ENCODE measurements around the gene NRAP.

The NRAP gene

DNA sequence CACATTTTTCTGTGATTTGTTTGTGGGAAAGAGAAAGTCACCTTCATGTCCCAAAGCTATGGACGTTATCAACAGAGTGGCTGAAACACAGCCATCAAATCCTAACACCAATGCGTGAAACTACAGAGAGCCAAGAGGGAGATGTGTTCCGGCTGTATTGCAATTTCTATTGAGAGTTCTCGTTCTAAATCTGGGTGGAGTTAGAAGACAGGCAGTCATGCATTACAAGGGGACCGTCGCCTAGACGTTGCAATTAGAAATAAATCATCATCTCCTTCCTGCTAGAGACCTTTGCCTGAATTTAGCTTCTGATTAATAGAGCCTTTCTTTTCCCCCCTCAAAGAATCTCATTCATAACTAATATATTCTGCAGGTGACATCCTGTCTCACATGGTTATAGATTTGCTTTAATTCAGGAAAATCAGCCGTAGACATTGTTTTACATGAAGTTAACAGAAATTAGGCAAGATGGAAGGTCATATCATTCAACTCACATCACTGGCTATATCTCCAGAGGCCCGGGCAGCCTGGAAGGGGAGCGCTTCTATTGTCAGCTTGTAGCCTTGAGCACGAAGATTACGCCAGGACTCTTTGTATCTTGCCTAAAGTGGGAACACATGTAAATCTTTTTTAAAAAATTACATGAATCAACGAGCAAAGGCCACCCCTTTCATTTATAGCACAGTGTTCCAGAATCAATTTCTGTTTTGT lies 58.4 kb downstream of the NRAP start:
- no peak for DNase-seq

DNA sequence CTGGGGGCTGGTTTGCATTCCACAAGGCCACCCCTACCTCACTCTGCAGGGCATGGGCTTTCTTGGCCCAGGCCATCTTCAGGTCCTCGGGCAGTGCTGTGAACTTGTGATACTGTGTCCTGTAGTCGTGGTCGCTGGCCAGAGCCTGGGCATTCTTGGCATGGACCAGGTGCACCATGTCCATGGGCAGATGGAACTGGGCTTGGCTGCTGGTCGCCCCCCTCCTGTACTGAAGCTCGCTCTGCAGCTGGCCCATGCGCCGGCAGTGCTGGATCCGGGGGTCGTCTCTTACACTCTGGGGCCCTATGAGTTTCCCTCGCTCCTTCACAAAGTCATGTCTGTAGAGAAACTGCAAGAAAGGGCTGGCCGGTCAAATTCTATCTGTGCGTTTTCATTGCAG lies 59.3 kb downstream of the NRAP start:
- DNase-seq, result no peak

GRCh38 chr10:113603057-113603777 lies 60.6 kb downstream of the NRAP start:
- DNase-seq, result no peak

- DNase-seq, result no peak
Measured at GRCh38 chr10:113600569-113600968, 63.3 kb downstream of the NRAP start.

- no peak for DNase-seq
Measured at GRCh38 chr10:113594652-113595051, 69.2 kb downstream of the NRAP start.

DNA sequence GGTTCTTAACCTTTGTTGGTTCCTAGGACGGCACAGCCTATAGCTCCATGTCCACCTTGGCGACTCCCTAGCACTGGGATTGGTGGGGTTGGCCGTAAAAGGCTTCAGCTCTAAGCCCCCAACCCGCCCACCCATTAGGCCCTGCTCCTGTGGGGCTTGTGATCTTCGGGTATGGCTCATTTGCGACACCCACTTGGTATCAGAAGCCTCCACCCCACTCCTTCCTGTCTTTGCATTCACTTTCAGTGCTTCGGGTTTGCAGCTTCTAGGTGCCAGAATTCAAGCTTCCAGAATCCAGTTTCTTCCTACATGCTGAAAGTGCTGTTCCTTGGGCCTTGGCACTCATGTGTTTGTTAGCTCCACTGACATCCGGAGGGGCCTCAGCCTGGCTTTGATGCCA lies 71.5 kb downstream of the NRAP start:
- no peak for DNase-seq

GRCh38 chr10:113590581-113590980 lies 73.3 kb downstream of the NRAP start:
- no peak for DNase-seq

- no peak for DNase-seq
Measured at GRCh38 chr10:113589201-113589770, 74.6 kb downstream of the NRAP start.

DNA sequence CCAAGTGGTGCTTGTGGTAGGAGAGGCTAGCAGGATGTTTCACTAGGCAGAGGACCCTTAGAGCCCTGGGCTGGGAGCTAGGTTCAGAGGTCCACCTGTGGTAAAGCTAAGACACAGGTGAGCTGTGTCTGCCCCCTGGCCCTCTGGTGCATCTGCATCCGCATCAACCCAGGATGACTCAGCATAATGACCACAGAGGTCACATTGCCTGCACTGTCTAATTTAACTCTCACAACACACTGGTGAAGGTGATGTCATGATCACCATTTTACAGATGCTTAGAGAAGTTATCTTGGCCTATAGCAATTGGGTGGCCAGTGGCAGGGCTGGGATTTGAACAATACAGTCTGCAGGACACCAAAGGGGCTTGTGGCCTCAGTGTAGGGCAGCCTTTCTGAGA lies 77.9 kb downstream of the NRAP start:
- no peak for DNase-seq

- DNase-seq, result no peak
Measured at GRCh38 chr10:113583571-113583970, 80.3 kb downstream of the NRAP start.

DNA sequence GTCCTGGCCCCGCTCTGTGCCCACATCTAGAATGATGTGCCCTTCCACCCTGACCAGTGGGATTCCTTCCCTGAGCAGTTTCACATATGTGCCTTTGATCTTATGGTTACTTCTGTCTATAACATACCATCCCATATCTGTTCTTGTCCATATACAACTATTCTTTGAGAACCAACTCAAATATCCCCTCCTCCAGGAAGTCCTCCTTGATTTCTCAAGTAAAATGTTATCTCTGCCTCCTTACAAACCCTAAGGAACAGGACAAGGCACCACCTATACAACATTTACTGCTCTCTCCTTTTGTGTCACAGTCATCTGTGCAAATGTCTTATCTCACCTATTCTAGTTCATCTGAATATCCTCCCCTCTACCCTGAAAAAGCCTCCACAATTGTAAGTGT lies 82.7 kb downstream of the NRAP start:
- no peak for DNase-seq

DNA sequence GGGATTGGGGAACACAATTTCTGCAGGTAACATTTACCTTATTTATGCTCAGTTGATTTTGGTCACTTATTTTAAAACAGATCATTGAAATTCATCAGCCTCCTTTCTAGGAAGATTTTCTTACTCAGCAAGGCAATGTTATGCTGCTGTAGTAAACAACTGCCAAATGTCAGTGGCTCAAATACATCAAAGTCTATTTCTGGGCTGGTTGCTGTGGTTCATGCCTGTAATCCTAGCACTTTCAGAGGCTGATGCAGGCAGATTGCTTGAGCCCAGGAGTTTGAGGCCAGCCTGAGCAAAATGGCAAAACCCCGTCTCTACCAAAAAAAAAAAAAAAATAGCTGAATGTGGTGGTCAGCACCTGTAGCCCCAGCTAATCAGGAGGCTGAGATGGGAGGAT lies 85.1 kb downstream of the NRAP start:
- no peak for DNase-seq

DNA sequence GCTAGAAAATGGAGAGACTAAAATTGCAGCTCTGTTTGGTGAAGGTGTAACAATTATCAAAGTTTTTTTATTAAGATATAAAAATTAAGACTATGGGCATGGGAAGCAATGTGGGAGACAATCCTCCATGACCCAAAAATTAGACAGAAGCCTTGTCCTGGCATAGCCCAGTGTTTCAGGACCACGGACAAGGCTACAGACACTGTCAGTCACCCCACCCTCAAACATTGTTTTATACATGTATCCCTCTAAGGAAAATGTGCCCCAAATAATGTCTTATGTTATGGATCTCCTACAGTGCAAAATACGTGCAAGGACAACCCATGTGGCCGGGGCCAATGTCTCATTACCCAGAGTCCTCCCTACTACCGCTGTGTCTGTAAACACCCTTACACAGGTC lies 87.0 kb downstream of the NRAP start:
- DNase-seq, result peak; percentile 25

- DNase-seq, result no peak
Measured at GRCh38 chr10:113573368-113573767, 90.5 kb downstream of the NRAP start.

DNA sequence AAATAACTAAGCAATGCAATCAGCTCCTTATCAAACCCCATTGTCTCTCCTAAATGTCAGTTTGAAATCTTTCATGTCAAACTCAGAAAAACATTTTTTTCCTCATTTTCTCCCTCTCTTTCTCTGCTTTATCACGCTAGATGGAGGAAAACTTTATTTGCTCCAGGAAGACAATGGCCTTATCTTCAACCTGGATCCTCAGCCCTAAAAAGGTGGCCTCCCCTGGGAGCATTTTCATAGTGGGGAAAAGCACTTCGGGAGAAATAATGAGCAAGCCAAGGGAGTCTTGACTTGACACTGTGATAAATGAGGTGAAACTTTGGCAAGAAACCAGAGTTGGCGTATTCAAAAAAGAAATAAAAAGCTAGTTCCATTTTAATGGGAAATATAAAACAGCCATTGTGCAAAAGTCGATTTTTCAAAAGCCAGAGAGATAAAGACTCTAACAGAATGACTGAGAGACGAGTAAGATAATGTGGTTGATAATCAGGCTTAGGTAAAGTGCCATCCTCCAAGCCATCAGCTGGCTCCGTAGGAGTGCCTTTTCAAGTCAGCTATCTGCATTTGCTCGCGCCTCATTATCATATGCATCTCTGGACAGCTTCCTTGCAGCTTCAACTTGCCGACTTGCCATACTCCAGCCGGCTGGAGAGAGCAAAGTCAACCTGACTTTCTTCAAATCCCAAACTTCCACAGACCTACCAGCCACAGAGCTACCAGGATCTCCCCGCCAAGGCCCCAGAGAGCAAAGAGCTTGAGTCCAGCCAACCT lies 91.1 kb downstream of the NRAP start:
- no peak for DNase-seq

GRCh38 chr10:113569576-113569975 lies 94.3 kb downstream of the NRAP start:
- DNase-seq, result no peak

- no peak for DNase-seq
Measured at GRCh38 chr10:113566888-113567287, 97.0 kb downstream of the NRAP start.

GRCh38 chr10:113565364-113565763 lies 98.5 kb downstream of the NRAP start:
- no peak for DNase-seq

GRCh38 chr10:113563306-113564088 lies 100.3 kb downstream of the NRAP start:
- DNase-seq, result peak; percentile 68

DNA sequence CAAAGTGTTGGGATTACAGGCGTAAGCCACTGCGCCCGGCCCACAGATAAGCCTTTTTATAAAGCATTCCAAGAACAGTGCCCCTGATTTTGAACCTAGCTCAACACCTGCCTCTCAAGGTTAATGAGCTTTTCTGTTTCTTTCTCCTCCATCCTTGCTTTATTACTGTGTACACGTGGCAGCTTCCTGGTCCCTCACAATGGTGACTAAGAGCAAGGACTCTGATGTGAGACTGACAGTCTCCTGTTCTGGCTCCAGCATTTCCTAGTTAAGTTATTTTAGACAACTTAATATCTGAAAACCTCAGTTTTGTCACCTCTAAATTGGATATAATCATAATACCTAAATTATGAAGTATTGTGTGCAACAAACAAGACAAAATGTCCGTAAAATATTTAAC lies 101.1 kb downstream of the NRAP start:
- no peak for DNase-seq

DNA sequence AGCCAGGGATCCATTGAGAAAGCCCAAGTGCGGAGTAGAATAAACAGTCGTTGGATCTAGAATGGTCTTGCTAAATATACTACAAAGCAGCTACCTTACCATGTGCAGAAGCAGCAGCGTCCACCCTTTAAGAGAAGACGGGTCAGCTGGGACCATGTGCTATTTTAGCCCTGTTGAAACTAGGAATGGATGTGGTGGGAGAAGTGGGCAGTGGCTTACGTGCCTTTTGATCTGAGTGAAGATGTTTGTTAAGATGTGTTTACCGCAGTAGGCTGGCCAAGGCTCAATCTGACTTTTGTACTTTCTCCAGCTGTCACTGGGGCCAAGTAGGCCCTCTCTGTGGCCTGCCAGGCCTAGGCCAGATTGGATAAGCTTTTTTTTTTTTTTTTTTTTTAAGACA lies 101.8 kb downstream of the NRAP start:
- no peak for DNase-seq

DNA sequence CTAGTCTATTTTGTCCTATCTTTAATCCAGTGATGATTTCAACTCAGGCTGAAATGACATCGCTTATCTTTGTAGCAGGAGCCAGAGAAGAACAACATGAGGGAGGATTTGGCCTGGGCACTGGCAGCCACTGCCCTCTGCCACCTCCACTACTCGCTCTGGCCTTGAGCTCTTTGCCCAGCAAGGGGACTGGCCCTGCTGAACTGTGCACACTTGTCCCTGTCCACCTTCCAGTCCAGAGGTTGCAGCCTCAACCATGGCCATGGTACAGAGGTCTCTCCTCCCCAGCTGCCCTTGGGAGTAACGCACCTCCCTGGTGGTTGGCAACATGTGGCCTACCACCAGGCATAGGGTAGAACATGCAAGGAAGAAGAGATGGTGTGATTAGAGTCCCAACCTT lies 102.6 kb downstream of the NRAP start:
- DNase-seq, result no peak

GRCh38 chr10:113560071-113560470 lies 103.8 kb downstream of the NRAP start:
- DNase-seq, result no peak
